GM19438 (cell line): Measurements from ENCODE around the gene ARHGAP30.

Experiments used
- ATAC-seq: cut with Tn5 transposase; IDR thresholded peaks from one replicate; pipeline ENCODE4 v1.9.1; 2021; ENCODE audit warnings: low read depth; ENCODE audit not compliant: unreplicated experiment

ARHGAP30 gene

GRCh38 chr1:161090617-161091016 is 20.9 kb upstream of the ARHGAP30 start:
- ATAC-seq, result no peak

- ATAC-seq, result no peak
Measured at GRCh38 chr1:161089938-161090337, 20.2 kb upstream of the ARHGAP30 start.

GRCh38 chr1:161089251-161089924 is 19.7 kb upstream of the ARHGAP30 start, which contains the start of gene NECTIN4:
Gene NECTIN4 (minus strand): TSS chr1:161089558. CDS start chr1:161089296, 262 bp downstream.
- ATAC-seq, result no peak

GRCh38 chr1:161088587-161089110 is 19.0 kb upstream of the ARHGAP30 start:
- ATAC-seq, result no peak

- no peak for ATAC-seq
Measured at GRCh38 chr1:161086457-161086856, 16.8 kb upstream of the ARHGAP30 start.

GRCh38 chr1:161085165-161085564 is 15.5 kb upstream of the ARHGAP30 start:
- no peak for ATAC-seq

GRCh38 chr1:161084597-161084988 is 14.9 kb upstream of the ARHGAP30 start:
- no peak for ATAC-seq

- ATAC-seq, result no peak
Measured at GRCh38 chr1:161083748-161084596, 14.3 kb upstream of the ARHGAP30 start.

GRCh38 chr1:161082996-161083747 is 13.5 kb upstream of the ARHGAP30 start:
- ATAC-seq, result no peak

- no peak for ATAC-seq
Measured at GRCh38 chr1:161082483-161082882, 12.8 kb upstream of the ARHGAP30 start.

- ATAC-seq, result no peak
Measured at GRCh38 chr1:161081519-161081918, 11.8 kb upstream of the ARHGAP30 start.

GRCh38 chr1:161080441-161081405 is 11.0 kb upstream of the ARHGAP30 start:
- no peak for ATAC-seq

GRCh38 chr1:161079436-161080110 is 9.9 kb upstream of the ARHGAP30 start:
- ATAC-seq, result no peak

GRCh38 chr1:161077426-161077825 is 7.7 kb upstream of the ARHGAP30 start:
- no peak for ATAC-seq

GRCh38 chr1:161076410-161076809 is 6.7 kb upstream of the ARHGAP30 start:
- no peak for ATAC-seq

GRCh38 chr1:161074676-161075368 is 5.1 kb upstream of the ARHGAP30 start:
- no peak for ATAC-seq

GRCh38 chr1:161073474-161074121 is 3.9 kb upstream of the ARHGAP30 start:
- ATAC-seq, result no peak
